Stomach smooth muscle (tissue), 2 donors: Measurements from ENCODE around the gene ZNF212.

Experiments
- H3K27ac ChIP-seq: one replicate; pipeline ENCODE4 v1.7.0; 2013; ENCODE audit warnings: mild to moderate bottlenecking, low read length, inconsistent platforms
- H3K27me3 ChIP-seq, 2 donors: one replicate each; pipeline ENCODE4 v1.7.0; 2013; ENCODE audit warnings: low read length in 2 of 2; ENCODE audit not compliant: insufficient read depth in 2 of 2, control insufficient read depth in 1 of 2
- H3K36me3 ChIP-seq, 2 donors: one replicate each; pipeline ENCODE4 v1.7.0; 2013; ENCODE audit warnings: low read length in 2 of 2; ENCODE audit not compliant: control insufficient read depth in 2 of 2, insufficient read depth in 2 of 2
- H3K4me1 ChIP-seq: one replicate; pipeline ENCODE4 v1.7.0; 2013; ENCODE audit warnings: low read length; ENCODE audit not compliant: control insufficient read depth, insufficient read depth
- H3K4me3 ChIP-seq, 2 donors: one replicate each; pipeline ENCODE4 v1.7.0; 2013; ENCODE audit warnings: low read length in 2 of 2
- H3K9ac ChIP-seq, 2 donors: one replicate each; pipeline ENCODE4 v1.7.0; 2013; ENCODE audit warnings: low read length in 2 of 2, mild to moderate bottlenecking in 1 of 2
- H3K9me3 ChIP-seq, 2 donors: one replicate each; pipeline ENCODE4 v1.7.0; 2013; ENCODE audit warnings: low read length in 2 of 2; ENCODE audit not compliant: control insufficient read depth in 2 of 2
- donor health status: healthy.
- donor health status: Pancreatic carcinoma.

ZNF212 gene

DNA sequence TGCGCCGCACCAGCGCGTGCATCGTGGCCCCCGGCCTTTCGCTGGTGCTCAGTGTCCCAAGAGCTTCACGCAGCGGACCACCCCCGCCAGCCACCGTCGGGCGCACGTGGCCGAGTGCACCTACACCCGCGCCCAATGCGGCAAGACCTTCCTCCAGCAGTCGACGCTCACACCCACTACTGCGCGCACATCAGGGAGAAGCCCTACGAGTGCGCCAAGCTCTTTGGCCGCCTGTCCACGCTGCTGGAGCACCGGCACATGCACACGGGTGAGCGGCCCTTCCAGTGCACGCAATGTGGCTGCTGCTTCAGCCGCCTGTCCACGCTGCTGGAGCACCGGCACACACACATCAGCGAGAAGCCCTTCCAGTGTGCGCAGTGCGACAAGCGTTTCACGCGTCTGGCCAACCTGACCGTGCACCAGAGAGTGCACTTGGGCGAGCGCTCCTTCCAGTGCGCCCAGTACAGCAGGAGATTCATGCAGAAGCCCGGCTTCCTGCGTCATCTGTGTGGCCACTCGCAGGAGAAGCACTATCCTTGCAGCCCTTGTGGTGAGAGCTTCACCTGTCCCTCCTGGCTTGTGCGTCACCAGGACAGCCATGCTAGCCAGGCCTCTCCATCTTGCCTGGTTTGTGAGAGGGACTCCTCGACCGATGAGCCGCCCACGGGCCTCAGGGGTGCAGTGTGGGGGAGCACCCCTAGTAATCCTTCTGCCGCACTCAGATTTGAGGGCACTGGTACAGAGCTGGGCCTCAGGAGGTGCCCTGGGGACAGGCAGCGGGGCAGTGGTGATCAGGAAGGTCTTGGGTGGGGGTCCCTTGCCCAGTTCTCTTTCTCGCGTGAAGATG, 55.4 kb downstream of the ZNF212 start:
- Histone ChIP-seq H3K4me3 (no peak overlapping the region), H3K4me1 (no peaks in the 10 kb centered on the region), H3K9me3 (no peaks in the 10 kb centered on the region), H3K27ac (no peak overlapping the region), H3K27me3 (no peaks in the 10 kb centered on the region), H3K36me3 (peaks cover 8 to 13% of the 10 kb centered on the region in 2 donors), H3K9ac (no peak overlapping the region)

DNA sequence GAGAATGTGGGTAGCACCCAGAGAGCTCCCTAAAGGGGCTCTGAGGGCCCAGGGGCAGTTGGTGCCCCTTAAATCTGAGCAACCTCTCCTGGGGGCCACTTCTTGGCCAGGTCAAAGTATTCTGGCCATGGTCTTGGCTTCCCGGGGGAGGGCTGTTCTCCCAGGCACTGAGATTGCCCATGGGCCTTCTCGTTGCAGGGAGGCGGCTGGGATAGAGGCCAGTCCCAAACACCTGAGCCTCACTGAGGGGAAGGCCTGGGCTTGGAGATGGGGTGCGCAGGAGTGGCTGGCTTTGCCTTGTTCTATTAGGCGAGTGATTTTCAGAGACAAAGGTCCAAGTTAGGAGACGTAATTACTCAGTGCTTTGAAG, 56.0 kb downstream of the ZNF212 start:
- peaks cover 8 to 13% of the 10 kb centered on the region in 2 donors for H3K36me3 ChIP-seq
- H3K9ac ChIP-seq, result no peak overlapping the region
- H3K27me3 ChIP-seq, result no peaks in the 10 kb centered on the region

DNA sequence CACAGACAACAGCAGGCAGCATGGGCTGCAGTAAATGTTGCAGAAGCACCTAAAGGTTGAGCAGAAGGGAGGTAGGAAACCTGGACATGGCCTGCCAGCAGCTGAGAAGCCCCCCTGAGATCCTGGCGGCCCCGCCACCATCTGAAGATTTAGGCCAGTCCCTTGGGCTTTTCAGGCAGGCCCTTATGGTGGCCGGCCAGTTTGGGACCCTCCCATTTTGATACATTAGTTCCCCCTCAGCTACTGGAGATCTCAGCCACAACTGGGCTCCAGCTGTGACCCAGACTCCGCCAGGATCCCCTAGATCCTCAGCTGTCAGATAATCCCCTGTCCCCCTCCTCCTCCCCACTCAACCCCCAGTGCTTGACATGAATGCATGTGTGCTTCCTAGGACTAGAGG, 56.9 kb downstream of the ZNF212 start:
- Histone ChIP-seq H3K9me3 (no peaks in the 10 kb centered on the region), H3K36me3 (peaks cover 8 to 13% of the 10 kb centered on the region in 2 donors)

More for the DNA sequence above, 56.0 kb downstream of the ZNF212 start:
- Histone ChIP-seq H3K9me3 (no peaks in the 10 kb centered on the region), H3K27ac (no peak overlapping the region), H3K4me3 (no peak overlapping the region), H3K4me1 (no peaks in the 10 kb centered on the region)

DNA sequence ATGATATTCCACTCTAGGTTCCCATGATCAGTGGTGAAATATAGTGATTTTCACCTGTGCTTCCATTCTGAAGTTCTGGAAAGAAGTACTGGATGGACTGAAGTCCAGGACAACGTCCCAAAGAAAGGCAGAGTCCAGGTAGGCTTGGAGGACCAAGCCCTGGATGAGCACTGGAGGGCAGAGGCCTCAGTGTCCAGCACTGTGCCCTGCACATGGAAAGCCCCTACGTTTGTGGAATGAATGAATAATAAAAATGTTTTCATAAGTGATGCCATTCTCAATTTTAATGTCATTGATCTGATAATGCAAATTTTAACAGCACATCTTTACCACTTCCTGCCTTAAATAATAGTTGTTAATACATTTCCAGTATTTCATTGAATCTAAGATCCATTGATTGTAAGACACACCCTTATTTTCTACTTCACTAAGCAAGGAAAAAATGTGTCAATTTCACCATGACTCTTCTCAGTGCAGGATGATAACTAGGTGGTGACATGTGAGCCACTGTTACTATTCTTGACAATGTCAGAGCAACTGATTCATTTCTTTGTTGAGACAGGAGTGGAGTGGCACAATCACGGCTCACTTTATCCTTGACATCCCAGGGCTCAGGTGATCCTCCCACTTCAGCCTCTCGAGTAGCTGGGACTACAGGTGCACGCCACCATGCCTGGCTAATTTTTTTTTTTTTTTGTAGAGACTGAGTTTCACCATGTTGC, 57.7 kb downstream of the ZNF212 start:
- no peaks in the 10 kb centered on the region for H3K4me1 ChIP-seq
- H3K27ac ChIP-seq, result no peak overlapping the region
- no peak overlapping the region for H3K4me3 ChIP-seq
- H3K9ac ChIP-seq, result no peak overlapping the region
- peaks cover 8 to 12% of the 10 kb centered on the region in 2 donors for H3K36me3 ChIP-seq
- H3K27me3 ChIP-seq, result no peaks in the 10 kb centered on the region
- no peaks in the 10 kb centered on the region for H3K9me3 ChIP-seq

More for the DNA sequence above, 56.9 kb downstream of the ZNF212 start:
- no peaks in the 10 kb centered on the region for H3K27me3 ChIP-seq
- H3K4me3 ChIP-seq, result no peak overlapping the region
- no peak overlapping the region for H3K27ac ChIP-seq
- no peaks in the 10 kb centered on the region for H3K4me1 ChIP-seq
- no peak overlapping the region for H3K9ac ChIP-seq

DNA sequence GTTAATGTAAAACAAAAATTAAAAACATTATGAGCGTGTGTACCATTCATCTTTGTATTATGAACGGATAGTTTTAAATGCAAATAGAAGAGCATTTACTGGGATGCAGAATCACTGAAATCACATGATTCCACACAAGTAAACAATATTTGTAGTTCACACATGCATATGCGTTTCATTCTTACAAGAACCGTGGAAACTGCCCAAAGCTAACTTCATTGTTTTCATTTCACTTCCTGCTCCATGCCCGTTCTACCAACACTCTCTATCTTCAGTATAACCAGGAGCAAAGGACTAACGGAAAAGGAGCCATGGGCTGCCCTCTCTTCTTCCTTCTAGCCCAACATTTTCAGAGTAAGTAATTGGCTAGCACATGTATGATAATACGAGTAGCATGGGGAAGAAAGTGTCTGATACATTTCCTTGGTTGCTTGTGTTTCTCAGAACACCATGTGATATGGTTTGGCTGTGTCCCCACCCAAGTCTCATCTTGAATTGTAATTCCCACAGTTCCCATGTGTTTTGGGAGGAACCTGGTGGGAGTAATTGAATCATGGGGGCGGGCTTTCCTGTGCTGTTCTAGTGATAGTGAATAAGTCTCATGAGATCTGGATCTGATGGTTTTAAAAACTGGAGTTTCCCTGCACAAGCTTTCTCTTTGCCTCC, 61.3 kb downstream of the ZNF212 start:
- no peaks in the 10 kb centered on the region for H3K4me1 ChIP-seq
- H3K27me3 ChIP-seq, result no peaks in the 10 kb centered on the region
- no peaks in the 10 kb centered on the region for H3K9me3 ChIP-seq
- H3K36me3 ChIP-seq, result peaks cover 0 to 2% of the 10 kb centered on the region in 2 donors
- H3K27ac ChIP-seq, result no peak overlapping the region
- no peak overlapping the region for H3K9ac ChIP-seq
- H3K4me3 ChIP-seq, result no peak overlapping the region

DNA sequence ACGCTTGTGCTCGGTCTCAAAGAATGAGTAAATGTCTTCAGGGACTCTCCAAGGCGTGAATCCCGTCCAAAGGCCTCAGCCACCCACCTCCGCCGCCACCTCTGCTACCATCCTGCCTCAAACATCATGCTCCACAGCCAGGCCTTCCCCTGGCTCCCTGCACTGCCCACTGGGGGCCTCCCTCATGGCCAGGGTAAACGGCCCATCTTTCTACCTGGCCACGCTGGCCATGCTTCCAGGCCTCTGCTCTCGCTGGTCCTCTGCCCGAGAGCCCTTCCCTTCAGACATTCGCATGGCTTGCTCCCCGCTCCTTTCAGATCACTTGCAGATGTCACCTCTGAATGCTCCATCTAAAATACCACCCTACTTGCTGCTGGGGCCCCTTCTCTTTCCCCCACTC, 62.8 kb downstream of the ZNF212 start:
- Histone ChIP-seq H3K9me3 (no peaks in the 10 kb centered on the region), H3K4me1 (no peaks in the 10 kb centered on the region), H3K36me3 (no peaks in the 10 kb centered on the region), H3K27me3 (no peaks in the 10 kb centered on the region), H3K9ac (no peak overlapping the region), H3K27ac (no peak overlapping the region), H3K4me3 (no peak overlapping the region)

DNA sequence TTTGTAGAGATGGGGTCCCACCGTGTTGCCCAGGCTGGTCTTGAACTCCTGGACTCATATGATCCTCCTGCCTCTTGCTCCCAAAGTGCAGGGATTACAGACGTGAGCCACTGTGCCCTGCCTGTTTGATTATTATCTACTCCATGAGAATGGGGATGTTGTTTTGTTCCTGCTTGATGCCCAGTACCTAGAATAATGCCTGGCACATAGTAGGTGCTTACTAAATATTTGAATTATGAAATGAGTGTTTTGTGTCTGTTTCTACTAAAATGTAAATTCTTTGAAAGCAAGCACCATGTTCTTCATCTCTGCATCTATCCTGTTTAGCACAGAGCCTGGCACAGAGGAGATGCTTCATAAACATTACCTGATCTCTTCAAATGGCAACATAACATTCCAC, 63.4 kb downstream of the ZNF212 start:
- Histone ChIP-seq H3K9ac (no peak overlapping the region), H3K4me1 (no peaks in the 10 kb centered on the region), H3K27me3 (no peaks in the 10 kb centered on the region), H3K27ac (no peak overlapping the region), H3K9me3 (no peaks in the 10 kb centered on the region), H3K36me3 (no peaks in the 10 kb centered on the region), H3K4me3 (no peak overlapping the region)

DNA sequence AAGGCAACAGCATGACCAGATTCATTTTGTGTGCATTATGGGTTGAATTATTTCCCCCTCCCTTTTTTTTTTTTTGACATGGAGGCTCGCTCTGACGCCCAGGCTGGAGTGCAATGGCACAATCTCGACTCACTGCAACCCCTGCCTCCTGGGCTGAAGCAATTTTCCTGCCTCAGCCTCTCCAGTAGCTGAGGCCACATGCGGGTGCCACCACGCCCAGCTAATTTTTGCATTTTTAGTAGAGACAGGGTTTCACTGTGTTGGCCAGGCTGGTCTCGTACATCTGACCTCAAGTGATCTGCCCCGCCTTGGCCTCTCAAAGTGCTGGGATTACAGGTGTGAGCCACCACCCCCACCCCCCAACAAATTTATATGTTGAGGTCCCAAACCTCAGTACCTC, 64.6 kb downstream of the ZNF212 start:
- Histone ChIP-seq H3K9ac (no peak overlapping the region), H3K36me3 (no peaks in the 10 kb centered on the region), H3K9me3 (no peaks in the 10 kb centered on the region), H3K4me1 (no peaks in the 10 kb centered on the region), H3K4me3 (no peak overlapping the region), H3K27ac (no peak overlapping the region), H3K27me3 (no peaks in the 10 kb centered on the region)
